Naive B cell (primary cell): ENCODE data around the gene UGP2. TPM values are rescaled to one million over a fixed set of nuclear protein-coding genes. Genes with fewer than 3 reads are reported as not detected.
A peak's percentile ranks its signal among the peaks of the same experiment; 100 is the strongest.

Experiments
- ATAC-seq, 2 donors: fragments of 150-1000 bp; cut with Tn5 transposase; 2 replicates each; pipeline ENCODE4 v1.10.0; 2021; ENCODE audit warnings: low read depth in 2 of 2, mild to moderate bottlenecking in 2 of 2, moderate library complexity in 2 of 2
- DNase-seq: peaks from one replicate; pipeline ENCODE4 v3.0.0; 2022
- H3K27ac Mint-ChIP-seq, 6 donors: one replicate each; pipeline ENCODE4 v1.8.0; 2020 to 2022; ENCODE audit warnings: mild to moderate bottlenecking in 6 of 6, mixed read lengths in 6 of 6, moderate library complexity in 5 of 6, inconsistent platforms in 2 of 6
- H3K27me3 Mint-ChIP-seq, 3 donors: one replicate each; pipeline ENCODE4 v1.8.0; 2021 to 2022; ENCODE audit warnings: mixed read lengths in 3 of 3, mild to moderate bottlenecking in 1 of 3
- H3K36me3 Mint-ChIP-seq, 2 donors: one replicate each; pipeline ENCODE4 v1.8.0; 2020 to 2022; ENCODE audit warnings: mixed read lengths in 2 of 2, inconsistent platforms in 1 of 2, mild to moderate bottlenecking in 1 of 2
- H3K4me1 Mint-ChIP-seq, 3 donors: one replicate each; pipeline ENCODE4 v1.8.0; 2020 to 2022; ENCODE audit warnings: mixed read lengths in 3 of 3, inconsistent platforms in 1 of 3, mild to moderate bottlenecking in 1 of 3, moderate library complexity in 1 of 3
- H3K4me3 Mint-ChIP-seq, 8 donors: one replicate each; pipeline ENCODE4 v1.8.0; 2020 to 2022; ENCODE audit warnings: mild to moderate bottlenecking in 8 of 8, mixed read lengths in 8 of 8, moderate library complexity in 8 of 8, inconsistent platforms in 2 of 8
- H3K9me3 Mint-ChIP-seq, 7 donors: one replicate each; pipeline ENCODE4 v1.8.0; 2020 to 2022; ENCODE audit warnings: mixed read lengths in 7 of 7, mild to moderate bottlenecking in 5 of 7, inconsistent platforms in 2 of 7, moderate library complexity in 1 of 7
- polyA plus RNA-seq, 6 donors: library from polyadenylated mRNA; unstranded; fragments of 300-500 nt; fragmentation: Illumina TruSeq; gene quantifications; one replicate each; pipeline ENCODE4 v1.2.3, GENCODE V29; 2021; ENCODE audit warnings: low read depth in 6 of 6

The UGP2 gene
- polyA plus RNA-seq, 6 donors from 2014 or later: 94.3 to 152 (median 115) TPM

GRCh38 chr2:63876311-63876710 is 34.6 kb downstream of the UGP2 start:
- ATAC-seq (no peak), DNase-seq (no peak)
- peaks cover 0 to 2% (median 0%) of the 10 kb centered on the region in 7 donors for H3K9me3 Mint-ChIP-seq
- H3K36me3 Mint-ChIP-seq: peaks cover 19 to 24% of the 10 kb centered on the region in 2 donors
- H3K4me1 Mint-ChIP-seq: peaks cover 0 to 16% (median 11%) of the 10 kb centered on the region in 3 donors
- H3K27ac Mint-ChIP-seq: peak overlapping the region in 2 of 6 donors; percentile 40 to 43
- no peak overlapping the region for H3K4me3 Mint-ChIP-seq
- no peaks in the 10 kb centered on the region for H3K27me3 Mint-ChIP-seq

GRCh38 chr2:63878486-63878885 is 36.8 kb downstream of the UGP2 start:
- peaks cover 0 to under 1% (median 0%) of the 10 kb centered on the region in 7 donors for H3K9me3 Mint-ChIP-seq
- no peak overlapping the region for H3K27ac Mint-ChIP-seq
- H3K36me3 Mint-ChIP-seq: peaks cover 10 to 17% of the 10 kb centered on the region in 2 donors
- no peak for ATAC-seq
- H3K27me3 Mint-ChIP-seq: no peaks in the 10 kb centered on the region
- peaks cover 0 to 13% (median 11%) of the 10 kb centered on the region in 3 donors for H3K4me1 Mint-ChIP-seq
- no peak for DNase-seq
- H3K4me3 Mint-ChIP-seq: no peak overlapping the region

GRCh38 chr2:63879876-63880433 is 38.3 kb downstream of the UGP2 start:
- Mint-ChIP-seq H3K4me3 (no peak overlapping the region), H3K4me1 (peaks cover 0 to 13% (median 5%) of the 10 kb centered on the region in 3 donors), H3K27ac (peak overlapping the region in 3 of 6 donors; percentile 10 to 96 (median 75)), H3K27me3 (no peaks in the 10 kb centered on the region), H3K9me3 (no peaks in the 10 kb centered on the region), H3K36me3 (peaks cover 0 to 22% of the 10 kb centered on the region in 2 donors)
- DNase-seq (no peak), ATAC-seq (no peak)

GRCh38 chr2:63880625-63881024 is 38.9 kb downstream of the UGP2 start:
- DNase-seq (no peak), ATAC-seq (no peak)
- H3K4me3 Mint-ChIP-seq: no peak overlapping the region
- H3K27me3 Mint-ChIP-seq: no peaks in the 10 kb centered on the region
- H3K9me3 Mint-ChIP-seq: no peaks in the 10 kb centered on the region
- peaks cover 0 to 27% of the 10 kb centered on the region in 2 donors for H3K36me3 Mint-ChIP-seq
- peaks cover 0 to 8% (median 4%) of the 10 kb centered on the region in 3 donors for H3K4me1 Mint-ChIP-seq
- peak overlapping the region in 4 of 6 donors; percentile 2 to 72 (median 44) for H3K27ac Mint-ChIP-seq

GRCh38 chr2:63881205-63881604 is 39.5 kb downstream of the UGP2 start:
- Mint-ChIP-seq H3K9me3 (no peaks in the 10 kb centered on the region), H3K4me3 (no peak overlapping the region), H3K27ac (peak overlapping the region in 5 of 6 donors; percentile 34 to 72 (median 50)), H3K36me3 (peaks cover 0 to 28% of the 10 kb centered on the region in 2 donors), H3K4me1 (peaks cover 0 to 6% (median 0%) of the 10 kb centered on the region in 3 donors), H3K27me3 (no peaks in the 10 kb centered on the region)
- ATAC-seq (no peak), DNase-seq (no peak)

- H3K36me3 Mint-ChIP-seq: peaks cover 0 to 24% of the 10 kb centered on the region in 2 donors
- ATAC-seq: no peak
Observed at GRCh38 chr2:63882395-63883105, 40.9 kb downstream of the UGP2 start.

GRCh38 chr2:63886445-63886844 is 44.7 kb downstream of the UGP2 start:
- no peak for ATAC-seq
- Mint-ChIP-seq H3K36me3 (peaks cover 13 to 19% of the 10 kb centered on the region in 2 donors), H3K4me3 (no peak overlapping the region), H3K9me3 (no peaks in the 10 kb centered on the region), H3K4me1 (peaks cover 0 to 3% (median 0%) of the 10 kb centered on the region in 3 donors), H3K27me3 (no peaks in the 10 kb centered on the region), H3K27ac (no peak overlapping the region)
- DNase-seq: no peak

More at GRCh38 chr2:63882395-63883105, 40.9 kb downstream of the UGP2 start:
- Mint-ChIP-seq H3K4me1 (peaks cover 0 to 6% (median 0%) of the 10 kb centered on the region in 3 donors), H3K27ac (no peak overlapping the region), H3K4me3 (no peak overlapping the region), H3K9me3 (no peaks in the 10 kb centered on the region), H3K27me3 (no peaks in the 10 kb centered on the region)
- no peak for DNase-seq

- H3K36me3 Mint-ChIP-seq: peaks cover 13 to 19% of the 10 kb centered on the region in 2 donors
Observed at GRCh38 chr2:63888053-63888452, 46.4 kb downstream of the UGP2 start.

GRCh38 chr2:63888490-63889402 is 47.0 kb downstream of the UGP2 start:
- no peak overlapping the region for H3K4me3 Mint-ChIP-seq

More at GRCh38 chr2:63888053-63888452, 46.4 kb downstream of the UGP2 start:
- peak overlapping the region in 1 of 6 donors; percentile 43 for H3K27ac Mint-ChIP-seq
- no peak overlapping the region for H3K4me3 Mint-ChIP-seq
- no peaks in the 10 kb centered on the region for H3K9me3 Mint-ChIP-seq
- H3K27me3 Mint-ChIP-seq: no peaks in the 10 kb centered on the region
- H3K4me1 Mint-ChIP-seq: peaks cover 0 to 3% (median 0%) of the 10 kb centered on the region in 3 donors
- no peak for DNase-seq
- no peak for ATAC-seq

GRCh38 chr2:63890678-63891077 is 49.0 kb downstream of the UGP2 start:
- Mint-ChIP-seq H3K36me3 (peaks cover 1 to 13% of the 10 kb centered on the region in 2 donors), H3K27ac (no peak overlapping the region), H3K4me3 (no peak overlapping the region), H3K4me1 (peaks cover 0 to 3% (median 0%) of the 10 kb centered on the region in 3 donors), H3K27me3 (no peaks in the 10 kb centered on the region), H3K9me3 (no peaks in the 10 kb centered on the region)
- ATAC-seq (no peak), DNase-seq (no peak)

More at GRCh38 chr2:63888490-63889402, 47.0 kb downstream of the UGP2 start:
- peak; percentile 48 to 58 for ATAC-seq
- peaks cover 13 to 14% of the 10 kb centered on the region in 2 donors for H3K36me3 Mint-ChIP-seq
- H3K4me1 Mint-ChIP-seq: peaks cover 0 to 3% (median 0%) of the 10 kb centered on the region in 3 donors
- H3K27ac Mint-ChIP-seq: peak overlapping the region in 5 of 6 donors; percentile 1 to 68 (median 35)
- DNase-seq: peak; percentile 15
- H3K9me3 Mint-ChIP-seq: no peaks in the 10 kb centered on the region
- H3K27me3 Mint-ChIP-seq: no peaks in the 10 kb centered on the region

- H3K27ac Mint-ChIP-seq: peak overlapping the region in 1 of 6 donors; percentile 34
- no peak for ATAC-seq
Observed at GRCh38 chr2:63891488-63892030, 49.9 kb downstream of the UGP2 start.

GRCh38 chr2:63893163-63893562 is 51.5 kb downstream of the UGP2 start:
- Mint-ChIP-seq H3K27me3 (no peaks in the 10 kb centered on the region), H3K27ac (peak overlapping the region in 2 of 6 donors; percentile 17 to 74), H3K4me3 (no peak overlapping the region), H3K36me3 (peaks cover 3 to 18% of the 10 kb centered on the region in 2 donors), H3K9me3 (no peaks in the 10 kb centered on the region), H3K4me1 (peaks cover 0 to 3% (median 0%) of the 10 kb centered on the region in 3 donors)
- DNase-seq (no peak), ATAC-seq (no peak)

More at GRCh38 chr2:63891488-63892030, 49.9 kb downstream of the UGP2 start:
- no peak for DNase-seq
- Mint-ChIP-seq H3K4me1 (peaks cover 0 to 3% (median 0%) of the 10 kb centered on the region in 3 donors), H3K27me3 (no peaks in the 10 kb centered on the region), H3K36me3 (peaks cover 0 to 13% of the 10 kb centered on the region in 2 donors), H3K9me3 (no peaks in the 10 kb centered on the region), H3K4me3 (no peak overlapping the region)

- Mint-ChIP-seq H3K4me1 (no peaks in the 10 kb centered on the region), H3K36me3 (peaks cover 4 to 17% of the 10 kb centered on the region in 2 donors), H3K27ac (peak overlapping the region in 3 of 6 donors; percentile 17 to 32 (median 30)), H3K9me3 (no peaks in the 10 kb centered on the region), H3K4me3 (no peak overlapping the region), H3K27me3 (no peaks in the 10 kb centered on the region)
- DNase-seq (no peak), ATAC-seq (no peak)
Observed at GRCh38 chr2:63894167-63894566, 52.5 kb downstream of the UGP2 start.
